Panc1 (cell line): ENCODE measurements around the gene CDKAL1.

Source experiments
- CTCF ChIP-seq: fragments of 450-650 bp; IDR thresholded peaks from 2 replicates; pipeline ENCODE4 v1.5.1; 2017; ENCODE audit warnings: mild to moderate bottlenecking
- POLR2AphosphoS5 ChIP-seq: IDR thresholded peaks from 2 replicates; pipeline ENCODE4 v1.6.1; 2012; ENCODE audit warnings: mild to moderate bottlenecking, low read depth, low read length, moderate library complexity
- REST ChIP-seq, 2 experiments: IDR thresholded peaks; 2 replicates each; pipeline ENCODE4 v1.6.1; 2011 to 2012; ENCODE audit warnings: low read depth in 2 of 2, control low read depth in 1 of 2, low read length in 1 of 2, mild to moderate bottlenecking in 1 of 2, moderate library complexity in 1 of 2; ENCODE audit not compliant: insufficient read depth in 1 of 2
- SIN3A ChIP-seq: IDR thresholded peaks from 2 replicates; pipeline ENCODE4 v1.6.1; 2012; ENCODE audit warnings: low read depth, mild to moderate bottlenecking, low read length, moderate library complexity, borderline replicate concordance; ENCODE audit not compliant: insufficient read depth

- TF ChIP-seq CTCF (no peak), SIN3A (no peak), REST (IDR thresholded peaks at IDR 0.05; ENCODE audit: insufficient read depth in 1 of 2, low read depth in 2 of 2, low read length in 1 of 2) (no peak), POLR2AphosphoS5 (no peak)
Observed at GRCh38 chr6:21270636-21271201, 736.5 kb downstream of the CDKAL1 start.
